Stimulated activated CD4-positive, alpha-beta T cell treated with anti-CD3 and anti-CD28 coated beads, Interleukin-4, amount 100 ng/mL, for 48 hours (primary cell): Measurements from ENCODE around the gene BBIP1.
"Not testable (repeated sequence)": the region's sequence is repeated elsewhere in the genome, so short reads cannot be mapped to it uniquely, and the experiment has no call there.

Experiments used
- DNase-seq, 2 donors: peaks; one replicate each; pipeline ENCODE4 v3.0.0-alpha.2; 2020; ENCODE audit warnings: low read depth in 2 of 2

BBIP1 gene

GRCh38 chr10:110885932-110886674 lies 32.9 kb downstream of the BBIP1 start:
- no peak for DNase-seq

- no peak for DNase-seq
Measured at GRCh38 chr10:110883924-110884323, 35.1 kb downstream of the BBIP1 start.

- no peak for DNase-seq
Measured at GRCh38 chr10:110881905-110882304, 37.1 kb downstream of the BBIP1 start.

- DNase-seq, result no peak
Measured at GRCh38 chr10:110881247-110881646, 37.7 kb downstream of the BBIP1 start.

- no peak for DNase-seq
Measured at GRCh38 chr10:110880012-110880411, 39.0 kb downstream of the BBIP1 start.

- no peak for DNase-seq
Measured at GRCh38 chr10:110876788-110877187, 42.2 kb downstream of the BBIP1 start.

- DNase-seq, result no peak
Measured at GRCh38 chr10:110876000-110876399, 43.0 kb downstream of the BBIP1 start.

- no peak for DNase-seq
Measured at GRCh38 chr10:110873951-110874350, 45.0 kb downstream of the BBIP1 start.

- no peak for DNase-seq
Measured at GRCh38 chr10:110872984-110873923, 45.7 kb downstream of the BBIP1 start.

GRCh38 chr10:110872145-110872983 lies 46.6 kb downstream of the BBIP1 start:
- DNase-seq, result peak; percentile 53 to 62

GRCh38 chr10:110871298-110872084 lies 47.5 kb downstream of the BBIP1 start, which contains the start of gene PDCD4:
TSS of gene PDCD4 (plus strand) at chr10:110871928. CDS start at chr10:110876028, 4,100 bp downstream.
- peak; percentile 94 to 96 for DNase-seq

- no peak for DNase-seq
Measured at GRCh38 chr10:110870823-110871297, 48.1 kb downstream of the BBIP1 start.

- no peak for DNase-seq
Measured at GRCh38 chr10:110868981-110869380, 50.0 kb downstream of the BBIP1 start.

GRCh38 chr10:110867807-110868465 lies 51.0 kb downstream of the BBIP1 start:
- no peak for DNase-seq

- DNase-seq, result not testable (repeated sequence)
Measured at GRCh38 chr10:110867011-110867806, 51.8 kb downstream of the BBIP1 start.

- DNase-seq, result no peak
Measured at GRCh38 chr10:110865809-110866482, 53.0 kb downstream of the BBIP1 start.

- no peak for DNase-seq
Measured at GRCh38 chr10:110865186-110865808, 53.7 kb downstream of the BBIP1 start.

GRCh38 chr10:110864662-110865140 lies 54.3 kb downstream of the BBIP1 start:
- no peak for DNase-seq
